OCI-LY1 (cell line): ENCODE data around the gene RAD51B.

ENCODE experiments used
- H2AFZ ChIP-seq: fragments of 200-600 bp; sonication (generic), shearing (Covaris generic); 2 replicates; pipeline ENCODE4 v1.6.0; 2014; ENCODE audit warnings: antibody characterized with exemption, mild to moderate bottlenecking, low read length
- H3F3A ChIP-seq: fragments of 200-600 bp; sonication (generic), shearing (Covaris generic); 2 replicates; pipeline ENCODE4 v1.6.0; 2014; ENCODE audit warnings: mild to moderate bottlenecking, antibody characterized with exemption, low read length, moderate library complexity; ENCODE audit not compliant: insufficient read depth
- H3K27ac ChIP-seq: fragments of 200-600 bp; sonication (generic); 2 replicates; pipeline ENCODE4 v1.5.1; 2014; ENCODE audit warnings: low read length, mixed run types, mild to moderate bottlenecking, low read depth; ENCODE audit not compliant: poor library complexity, severe bottlenecking
- H3K27me3 ChIP-seq: fragments of 200-600 bp; sonication (generic); 2 replicates; pipeline ENCODE4 v1.6.0; 2014; ENCODE audit warnings: antibody characterized with exemption, mild to moderate bottlenecking, low read length, moderate library complexity; ENCODE audit not compliant: insufficient read depth
- H3K36me3 ChIP-seq: fragments of 200-600 bp; sonication (generic); 2 replicates; pipeline ENCODE4 v1.6.1; 2014; ENCODE audit warnings: mild to moderate bottlenecking, antibody characterized with exemption, low read length, moderate library complexity, mixed read lengths; ENCODE audit not compliant: insufficient read depth
- H3K4me1 ChIP-seq: fragments of 200-600 bp; sonication (generic); 2 replicates; pipeline ENCODE4 v1.5.1; 2014; ENCODE audit warnings: mild to moderate bottlenecking, low read length, moderate library complexity; ENCODE audit not compliant: insufficient read depth, severe bottlenecking
- H3K4me2 ChIP-seq: fragments of 200-600 bp; sonication (generic), shearing (Covaris generic); 2 replicates; pipeline ENCODE4 v1.6.1; 2014; ENCODE audit warnings: low read length
- H3K4me3 ChIP-seq: fragments of 200-600 bp; sonication (generic); 2 replicates; pipeline ENCODE4 v1.5.1; 2014; ENCODE audit warnings: low read length, low read depth, mild to moderate bottlenecking, mixed read lengths; ENCODE audit not compliant: poor library complexity, severe bottlenecking
- H3K79me2 ChIP-seq: fragments of 200-600 bp; shearing (Covaris generic); 2 replicates; pipeline ENCODE4 v1.6.1; 2016; ENCODE audit warnings: mixed run types, low read length, mixed read lengths; ENCODE audit not compliant: insufficient read depth
- H3K9ac ChIP-seq: fragments of 200-600 bp; sonication (generic), shearing (Covaris generic); 2 replicates; pipeline ENCODE4 v1.6.1; 2014; ENCODE audit warnings: mild to moderate bottlenecking, low read length, mixed read lengths
- H3K9me2 ChIP-seq: fragments of 200-600 bp; sonication (generic), shearing (Covaris generic); 2 replicates; pipeline ENCODE4 v1.6.1; 2014; ENCODE audit warnings: low read depth, mild to moderate bottlenecking, low read length, mixed read lengths
- H3K9me3 ChIP-seq: fragments of 200-600 bp; shearing (Covaris generic); 2 replicates; pipeline ENCODE4 v1.6.1; 2014; ENCODE audit warnings: low read length, mixed read lengths
- H4K20me1 ChIP-seq: fragments of 200-600 bp; sonication (generic), shearing (Covaris generic); 2 replicates; pipeline ENCODE4 v1.6.0; 2016; ENCODE audit warnings: mild to moderate bottlenecking, low read length; ENCODE audit not compliant: insufficient read depth
- EZH2 ChIP-seq: fragments of 200-600 bp; sonication (generic), shearing (Covaris generic); IDR thresholded peaks from 2 replicates; pipeline ENCODE4 v1.8.0; 2017; ENCODE audit warnings: borderline replicate concordance, mixed run types, mild to moderate bottlenecking, antibody characterized with exemption, low read length, moderate library complexity, mixed read lengths
- TF ChIP-seq, protein P1 (sequence below): fragments of 200-600 bp; sonication (generic), shearing (Covaris generic); IDR thresholded peaks from 2 replicates; pipeline ENCODE4 v1.5.1; 2017; ENCODE audit warnings: mild to moderate bottlenecking, antibody characterized with exemption, low read length, moderate library complexity, mixed read lengths

RAD51B gene

DNA sequence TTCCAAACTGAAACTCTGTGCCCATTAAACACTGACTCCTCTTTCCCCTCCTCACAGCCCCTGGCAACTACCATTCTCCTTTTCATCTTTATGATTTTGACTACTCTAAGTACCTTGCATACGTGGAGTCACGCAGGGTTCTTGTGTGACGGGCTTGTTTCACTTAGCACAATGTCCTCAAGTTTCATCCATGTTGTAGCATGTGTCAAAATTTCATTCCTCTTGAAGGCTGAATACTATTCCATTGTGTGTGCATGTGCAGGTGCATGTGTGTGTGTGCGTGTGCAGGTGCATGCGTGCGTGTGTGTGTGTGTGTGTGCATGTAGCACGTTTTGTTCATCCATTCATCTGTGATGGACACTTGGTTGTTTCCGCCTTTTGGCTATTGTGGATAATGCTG, 867.1 kb downstream of the RAD51B start:
- no peak overlapping the region for H3K9ac ChIP-seq
- H3K27me3 ChIP-seq = no peaks in the 10 kb centered on the region
- no peak overlapping the region for H3K4me2 ChIP-seq
- no peak overlapping the region for H3K4me3 ChIP-seq
- H3K79me2 ChIP-seq = no peaks in the 10 kb centered on the region
- no peaks in the 10 kb centered on the region for H3K36me3 ChIP-seq
- H3K27ac ChIP-seq = peak overlapping the region; percentile 91
- TF ChIP-seq EZH2 = no peak
- TF ChIP-seq, protein P1, sequence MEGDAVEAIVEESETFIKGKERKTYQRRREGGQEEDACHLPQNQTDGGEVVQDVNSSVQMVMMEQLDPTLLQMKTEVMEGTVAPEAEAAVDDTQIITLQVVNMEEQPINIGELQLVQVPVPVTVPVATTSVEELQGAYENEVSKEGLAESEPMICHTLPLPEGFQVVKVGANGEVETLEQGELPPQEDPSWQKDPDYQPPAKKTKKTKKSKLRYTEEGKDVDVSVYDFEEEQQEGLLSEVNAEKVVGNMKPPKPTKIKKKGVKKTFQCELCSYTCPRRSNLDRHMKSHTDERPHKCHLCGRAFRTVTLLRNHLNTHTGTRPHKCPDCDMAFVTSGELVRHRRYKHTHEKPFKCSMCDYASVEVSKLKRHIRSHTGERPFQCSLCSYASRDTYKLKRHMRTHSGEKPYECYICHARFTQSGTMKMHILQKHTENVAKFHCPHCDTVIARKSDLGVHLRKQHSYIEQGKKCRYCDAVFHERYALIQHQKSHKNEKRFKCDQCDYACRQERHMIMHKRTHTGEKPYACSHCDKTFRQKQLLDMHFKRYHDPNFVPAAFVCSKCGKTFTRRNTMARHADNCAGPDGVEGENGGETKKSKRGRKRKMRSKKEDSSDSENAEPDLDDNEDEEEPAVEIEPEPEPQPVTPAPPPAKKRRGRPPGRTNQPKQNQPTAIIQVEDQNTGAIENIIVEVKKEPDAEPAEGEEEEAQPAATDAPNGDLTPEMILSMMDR = no peak
- H3K9me3 ChIP-seq = no peaks in the 10 kb centered on the region
- no peaks in the 10 kb centered on the region for H3K9me2 ChIP-seq
- H2AFZ ChIP-seq = no peak overlapping the region
- 0 out of 2 replicates have a peak, but pooled peaks cover 6% of the 10 kb centered on the region for H3F3A ChIP-seq
- H4K20me1 ChIP-seq = no peaks in the 10 kb centered on the region
- peaks cover 69% of the 10 kb centered on the region for H3K4me1 ChIP-seq

DNA sequence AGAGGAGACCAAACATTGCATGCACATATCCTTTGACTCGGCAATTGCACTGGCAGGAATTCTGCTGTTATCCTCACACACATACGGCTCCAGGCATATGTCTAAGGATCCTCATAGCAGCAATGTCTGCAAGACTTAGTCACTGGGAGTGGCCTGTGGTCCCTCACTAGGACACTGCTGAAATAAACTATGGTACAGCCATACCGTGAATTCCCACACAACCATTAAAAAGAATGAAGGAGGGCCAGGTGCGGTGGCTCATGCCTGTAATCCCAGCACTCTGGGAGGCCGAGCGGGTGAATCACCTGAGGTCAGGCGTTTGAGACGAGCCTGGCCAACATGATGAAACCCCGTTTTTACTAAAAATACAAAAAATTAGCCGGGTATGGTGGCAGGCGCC, 868.2 kb downstream of the RAD51B start:
- H3K9me3 ChIP-seq = no peaks in the 10 kb centered on the region
- no peaks in the 10 kb centered on the region for H3K9me2 ChIP-seq
- no peaks in the 10 kb centered on the region for H4K20me1 ChIP-seq
- H3K79me2 ChIP-seq = no peaks in the 10 kb centered on the region
- no peaks in the 10 kb centered on the region for H3K36me3 ChIP-seq
- no peak overlapping the region for H3K4me2 ChIP-seq
- peaks cover 58% of the 10 kb centered on the region for H3K4me1 ChIP-seq
- H3K27ac ChIP-seq = no peak overlapping the region
- H3K9ac ChIP-seq = no peak overlapping the region
- TF ChIP-seq, protein P1 = no peak
- no peak for TF ChIP-seq EZH2
- H3K4me3 ChIP-seq = no peak overlapping the region
- 0 out of 2 replicates have a peak, but pooled peaks cover 6% of the 10 kb centered on the region for H3F3A ChIP-seq
- H3K27me3 ChIP-seq = no peaks in the 10 kb centered on the region
- H2AFZ ChIP-seq = no peak overlapping the region

DNA sequence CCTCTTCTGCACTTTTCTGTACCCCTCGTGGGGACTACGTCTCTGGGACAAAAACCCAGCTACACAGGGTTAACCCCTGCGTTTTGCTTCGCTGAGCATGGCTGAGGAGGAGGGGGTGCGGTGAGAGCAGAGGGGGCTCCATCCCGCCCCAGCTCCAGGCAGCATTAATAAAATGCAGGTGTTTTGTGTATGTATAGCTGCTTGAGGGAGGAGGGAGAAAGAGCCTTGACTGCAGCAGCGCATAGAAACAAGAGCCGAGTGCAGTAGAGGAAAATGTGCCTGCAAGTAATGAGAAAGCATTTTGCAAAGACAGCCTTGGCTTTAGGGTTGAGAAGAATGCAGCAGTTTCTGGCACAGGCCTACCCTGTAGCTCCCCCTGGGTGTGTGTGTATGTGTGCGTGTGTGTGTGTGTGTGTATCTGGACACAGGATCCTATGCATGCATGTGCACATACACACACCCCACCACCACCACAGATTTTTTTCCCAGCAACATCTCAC, 869.3 kb downstream of the RAD51B start:
- Histone ChIP-seq H3K4me1 (peaks cover 47% of the 10 kb centered on the region), H2AFZ (0 out of 2 replicates have a peak overlapping the region, but pooled peaks have one; percentile 28), H3K36me3 (no peaks in the 10 kb centered on the region), H3K27me3 (no peaks in the 10 kb centered on the region), H3F3A (0 out of 2 replicates have a peak, but pooled peaks cover 6% of the 10 kb centered on the region), H3K27ac (peak overlapping the region; percentile 65), H3K4me2 (peak overlapping the region; percentile 47), H3K9ac (peak overlapping the region; percentile 19; the same call in 1 of the 2 replicates), H3K9me3 (no peaks in the 10 kb centered on the region), H4K20me1 (no peaks in the 10 kb centered on the region), H3K79me2 (no peaks in the 10 kb centered on the region), H3K9me2 (no peaks in the 10 kb centered on the region), H3K4me3 (peak overlapping the region; percentile 8)
- TF ChIP-seq EZH2 = no peak
- TF ChIP-seq, protein P1 = peak; percentile 22; the same call in 1 of the 2 replicates
